Heart left ventricle (tissue), 16 donors: ENCODE results near the gene CHD5. TPM values are rescaled to one million over a fixed set of nuclear protein-coding genes. Genes with fewer than 3 reads are reported as not detected.

Experiments
- ATAC-seq, 4 donors: fragments of 200-7000 bp; cut with Tn5 transposase; one replicate each; pipeline ENCODE4 v1.9.1; 2020 to 2022; ENCODE audit warnings: moderate library complexity in 4 of 4, mild to moderate bottlenecking in 3 of 4, moderate number of reproducible peaks in 1 of 4
- DNase-seq, 5 donors: peaks; one replicate each; pipeline ENCODE4 v3.0.0-alpha.2; 2020
- H3K27ac ChIP-seq, 12 donors: fragments of 200-600 bp; sonication (generic) in 4 of 12; one replicate each; pipeline versions ENCODE4 v1.5.0 to v1.8.0; 2016 to 2022; ENCODE audit warnings: mild to moderate bottlenecking in 2 of 12
- H3K27me3 ChIP-seq, 9 donors: fragments of 200-600 bp; sonication (generic) in 2 of 9; one replicate each; pipeline versions ENCODE4 v1.5.1 to v1.8.0; 2016 to 2022; ENCODE audit warnings: mild to moderate bottlenecking in 3 of 9
- H3K36me3 ChIP-seq, 9 donors: fragments of 200-600 bp; sonication (generic) in 2 of 9; one replicate each; pipeline versions ENCODE4 v1.5.0 to v1.8.0; 2018 to 2022; ENCODE audit warnings: mild to moderate bottlenecking in 2 of 9
- H3K4me1 ChIP-seq, 12 donors: fragments of 200-600 bp; sonication (generic) in 4 of 12; one replicate each; pipeline versions ENCODE4 v1.5.0 to v1.8.0; 2016 to 2022; ENCODE audit warnings: mild to moderate bottlenecking in 3 of 12
- H3K4me3 ChIP-seq, 12 donors: fragments of 200-600 bp; sonication (generic) in 4 of 12; one replicate each; pipeline versions ENCODE4 v1.5.0 to v1.8.0; 2017 to 2022; ENCODE audit warnings: mild to moderate bottlenecking in 9 of 12, moderate library complexity in 4 of 12
- H3K9me3 ChIP-seq, 12 donors: fragments of 200-600 bp; sonication (generic) in 4 of 12; one replicate each; pipeline versions ENCODE4 v1.5.0 to v1.8.0; 2016 to 2022; ENCODE audit warnings: mild to moderate bottlenecking in 1 of 12
- CTCF ChIP-seq, 12 donors: fragments of 200-600 bp; sonication (generic) in 4 of 12; IDR thresholded peaks; one replicate each; pipeline versions ENCODE4 v1.5.0 to v1.8.0; 2018 to 2022; ENCODE audit warnings: antibody characterized with exemption in 12 of 12, mild to moderate bottlenecking in 5 of 12
- POLR2A ChIP-seq, 2 donors: fragments of 450-650 bp; IDR thresholded peaks; one replicate each; pipeline ENCODE4 v1.6.1; 2017; ENCODE audit warnings: antibody characterized with exemption in 2 of 2, mild to moderate bottlenecking in 2 of 2, moderate library complexity in 2 of 2
- WGBS, 4 donors: extraction: QIAGEN DNeasy Blood & Tissue Kit in 2 of 4; methylation state at CpG; one replicate each; pipeline versions ENCODE4 v1.1.5 to v1.1.7; 2013 to 2018; 5-methylcytosine and 5-hydroxymethylcytosine counted together
- intact Hi-C, 10 donors: fragments of 100-400 bp; cut with DNase I; formaldehyde crosslinking; loops; one replicate each; pipeline versions ENCODE4 v1.11.1 to v1.14.2; 2022
- polyA plus RNA-seq, 2 donors: library from polyadenylated mRNA; stranded (reverse); fragments of 200-250 nt; gene quantifications; one replicate each; pipeline ENCODE4 v1.2.3, GENCODE V29; 2013
- total RNA-seq, 9 donors: library from RNA; depleted of rRNA in 2 of 9; stranded (reverse); fragments of >200 nt in 2 of 9; fragmentation: NEBNext Ultra II Directional in 3 of 9; extraction: Animal tissue kit (Norgen Biotek cat#: 25700) in 3 of 9; gene quantifications; one replicate each; pipeline versions ENCODE4 v1.1.0 to v1.2.4, GENCODE V29; 2016 to 2023
- donor health status: ischemic (EF 13 %, LVEDD 7.1; RV severe dilation, severe dysfunction).
- donor health status: healthy with polysubstance abuse.
- donor health status: DM: no; HTN: yes; CAD: no.
- donor health status: DM: no; HTN: no; CAD: no.
- donor health status: ischemic (EF 25% LVEDD 6.9; RV normal size, moderate dysfunction).
- donor health status: ischemic (EF 25% LVEDD 5.7; RV mildly dilated, moderate dysfunction).
- donor health status: healthy.
- donor health status: DM: yes; HTN: yes; CAD: no.
- donor health status: ischemic (EF 35%, LVEDD 5.7; RV mildly dilated, moderate dysfunction).
- donor health status: nonischemic (EF 11% LVEDD 7.7; RV severe dilation, severe dysfunction).
- donor health status: DM: yes; HTN: yes; CAD: no.
- donor health status: PGD.
- donor health status: ischemic (EF 29% LVEDD 5.4; RV normal size, mild dysfunction).
- donor health status: nonischemic (EF 23%, LVEDD 6.1; RV moderate dilation, normal function).

Gene CHD5
- total and polyA plus RNA-seq, 11 donors: 0.07 to 1.3 (median 0.22) TPM; not detected in 2

GRCh38 chr1:6170742-6171201 lies 9.3 kb downstream of the CHD5 start:
- ATAC-seq (peak in 1 of 4 donors; percentile 4), DNase-seq (peak in 1 of 5 donors; percentile 29)
- WGBS, 4 donors: 60 to 73% (median 67%) methylated on average over 2 to 19 of the region's 19 CpGs
- Histone ChIP-seq H3K36me3 (no peaks in the 10 kb centered on the region), H3K4me3 (no peak overlapping the region), H3K9me3 (no peaks in the 10 kb centered on the region), H3K4me1 (no peaks in the 10 kb centered on the region), H3K27me3 (peaks cover 0 to 28% (median 0%) of the 10 kb centered on the region in 9 donors), H3K27ac (no peak overlapping the region)
- intact Hi-C loops: loop anchor here in 2 of 10 donors (10.0 kb wide), 2 partner anchors 116 to 126 kb away; partner anchors contain the start of gene KCNAB2 (in 1 of the 2)
- TF ChIP-seq CTCF (IDR thresholded peaks at IDR 0.05) (no peak), POLR2A (IDR thresholded peaks at IDR 0.05) (no peak)

DNA sequence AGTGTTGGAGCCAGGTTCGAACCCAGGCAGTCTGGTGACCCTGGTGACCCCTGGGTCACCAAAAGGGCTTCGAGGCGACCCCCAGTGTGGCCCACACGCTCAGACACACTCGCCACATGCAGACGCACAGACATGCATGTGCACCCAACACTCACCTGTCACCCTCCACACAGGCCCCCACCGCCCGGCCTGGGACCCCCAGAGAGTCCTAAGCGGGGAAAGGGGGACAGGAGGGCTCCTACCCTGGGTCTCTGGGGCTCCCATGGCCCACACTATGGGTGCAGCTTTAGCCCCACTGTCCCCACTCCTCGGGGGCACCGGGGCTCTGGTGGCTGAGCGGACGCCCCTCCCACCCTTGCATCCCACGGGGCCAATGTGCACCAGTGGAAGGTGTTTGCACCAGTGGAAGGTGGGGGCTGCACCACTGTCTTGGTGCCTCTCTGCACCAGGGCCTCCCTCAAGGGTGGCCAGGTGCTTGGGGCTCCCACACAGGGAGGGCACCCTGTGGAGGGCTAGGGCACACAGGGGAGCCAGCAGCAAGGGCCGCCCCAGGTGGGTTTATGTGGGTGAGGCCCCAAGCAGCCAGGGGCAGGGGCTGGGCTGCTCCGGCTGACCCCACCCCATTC lies 9.9 kb downstream of the CHD5 start:
- no peak for TF ChIP-seq CTCF (IDR thresholded peaks at IDR 0.05)
- TF ChIP-seq POLR2A (IDR thresholded peaks at IDR 0.05): no peak
- Histone ChIP-seq H3K36me3 (no peaks in the 10 kb centered on the region), H3K4me1 (no peaks in the 10 kb centered on the region), H3K27ac (no peak overlapping the region), H3K9me3 (no peaks in the 10 kb centered on the region), H3K27me3 (peaks cover 0 to 28% (median 0%) of the 10 kb centered on the region in 9 donors), H3K4me3 (no peak overlapping the region)
- peak in 1 of 5 donors; percentile 54 for DNase-seq
- WGBS, 4 donors: 77 to 86% (median 81%) methylated on average over 2 to 16 of the region's 16 CpGs
- intact Hi-C loops: loop anchor here in 2 of 10 donors (10.0 kb wide), 2 partner anchors 115 to 125 kb away; partner anchors contain the start of gene KCNAB2 (in 1 of the 2)
- ATAC-seq: no peak

- intact Hi-C loops: loop anchor here in 1 of 10 donors (5.0 kb wide), 1 partner anchor 47 kb away; no protein-coding TSS in a partner anchor
- Histone ChIP-seq H3K27ac (no peak overlapping the region), H3K36me3 (no peaks in the 10 kb centered on the region), H3K9me3 (no peaks in the 10 kb centered on the region), H3K4me1 (no peaks in the 10 kb centered on the region), H3K27me3 (peaks cover 0 to 28% (median 0%) of the 10 kb centered on the region in 9 donors), H3K4me3 (no peak overlapping the region)
- TF ChIP-seq POLR2A (IDR thresholded peaks at IDR 0.05) (no peak), CTCF (IDR thresholded peaks at IDR 0.05) (no peak)
- ATAC-seq (no peak), DNase-seq (no peak)
- 69 to 79% (median 75%) methylated on average over 13 to 18 of the region's 18 CpGs for WGBS, 4 donors
Observed at GRCh38 chr1:6168947-6169586, 11.1 kb downstream of the CHD5 start.
